A673 (cell line): ENCODE results near the gene PCTP.

Experiments
- CTCF ChIP-seq: fragments of 300-800, 200-600 bp; sonication (generic); conservative IDR thresholded peaks from 2 replicates; pipeline ENCODE4 v1.5.1; 2017; ENCODE audit warnings: low read depth, mild to moderate bottlenecking, antibody characterized with exemption, low read length, moderate library complexity, mixed read lengths
- EZH2 ChIP-seq: fragments of 200-600 bp; sonication (generic); IDR thresholded peaks from 2 replicates; pipeline ENCODE4 v1.6.1; 2017; ENCODE audit warnings: borderline replicate concordance, low read depth, mild to moderate bottlenecking, mixed read lengths, antibody characterized with exemption, low read length; ENCODE audit not compliant: poor library complexity, severe bottlenecking

- no peak for TF ChIP-seq CTCF
- TF ChIP-seq EZH2 = no peak
Measured at GRCh38 chr17:55806745-55807495, 56.1 kb downstream of the PCTP start.
